Ishikawa (cell line): Measurements from ENCODE around the gene KIFC3.

Source experiments
- CREB1 ChIP-seq: IDR thresholded peaks from 2 replicates; pipeline ENCODE4 v1.6.1; 2012; ENCODE audit warnings: low read depth
- EGR1 ChIP-seq: IDR thresholded peaks from 2 replicates; pipeline ENCODE4 v1.6.1; 2012
- EP300 ChIP-seq: IDR thresholded peaks from 2 replicates; pipeline ENCODE4 v1.6.1; 2012; ENCODE audit warnings: borderline replicate concordance
- NFIC ChIP-seq: IDR thresholded peaks from 2 replicates; pipeline ENCODE4 v1.6.1; 2012
- RAD21 ChIP-seq: IDR thresholded peaks from 2 replicates; pipeline ENCODE4 v1.6.1; 2012; ENCODE audit warnings: low read depth
- TAF1 ChIP-seq: IDR thresholded peaks from 2 replicates; pipeline ENCODE4 v1.6.1; 2012; ENCODE audit warnings: low read depth, mild to moderate bottlenecking
- YY1 ChIP-seq: IDR thresholded peaks from 2 replicates; pipeline ENCODE4 v1.6.1; 2012; ENCODE audit warnings: low read depth
- TF ChIP-seq, protein P1 (sequence below): IDR thresholded peaks from 2 replicates; pipeline ENCODE4 v1.6.1; 2012

DNA sequence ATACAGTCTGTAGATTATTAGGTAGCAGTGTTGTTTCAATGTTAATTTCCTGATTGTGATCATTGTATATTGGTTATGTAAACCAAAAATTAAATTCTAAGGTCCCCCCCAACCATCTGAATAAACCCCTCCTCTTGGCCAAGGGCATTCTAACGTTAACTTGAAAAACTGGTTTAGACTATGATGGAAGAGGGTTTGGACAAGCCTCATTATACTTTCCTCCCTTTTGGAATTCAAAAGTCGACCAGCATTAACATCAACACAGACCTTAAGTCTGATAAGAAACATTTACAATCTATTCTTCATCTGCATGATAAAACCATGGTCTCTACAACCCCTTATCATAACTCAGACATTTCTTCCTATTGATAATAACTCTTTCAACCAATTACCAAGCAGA, 20.6 kb upstream of the KIFC3 start:
- no peak for TF ChIP-seq TAF1
- no peak for TF ChIP-seq NFIC
- no peak for TF ChIP-seq RAD21
- no peak for TF ChIP-seq EGR1
- TF ChIP-seq, protein P1, sequence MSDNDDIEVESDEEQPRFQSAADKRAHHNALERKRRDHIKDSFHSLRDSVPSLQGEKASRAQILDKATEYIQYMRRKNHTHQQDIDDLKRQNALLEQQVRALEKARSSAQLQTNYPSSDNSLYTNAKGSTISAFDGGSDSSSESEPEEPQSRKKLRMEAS: no peak
- no peak for TF ChIP-seq CREB1
- TF ChIP-seq YY1: no peak
- no peak for TF ChIP-seq EP300
